LNCaP clone FGC (cell line): ENCODE measurements around the gene RGS11.

ENCODE experiments used
- DNase-seq: peaks from one replicate; pipeline ENCODE4 v3.0.0-alpha.2; 2011; ENCODE audit warnings: low read depth
- H3K4me3 ChIP-seq: 2 replicates; pipeline ENCODE4 v1.5.1; 2011; ENCODE audit warnings: mild to moderate bottlenecking, low read depth, low read length, control low read depth
- TF ChIP-seq, protein P1 (sequence below): IDR thresholded peaks from 2 replicates; pipeline ENCODE4 v1.5.1; 2012; ENCODE audit warnings: mild to moderate bottlenecking; ENCODE audit not compliant: control insufficient read depth, insufficient read depth; ENCODE audit errors: extremely low read depth

The RGS11 gene

DNA sequence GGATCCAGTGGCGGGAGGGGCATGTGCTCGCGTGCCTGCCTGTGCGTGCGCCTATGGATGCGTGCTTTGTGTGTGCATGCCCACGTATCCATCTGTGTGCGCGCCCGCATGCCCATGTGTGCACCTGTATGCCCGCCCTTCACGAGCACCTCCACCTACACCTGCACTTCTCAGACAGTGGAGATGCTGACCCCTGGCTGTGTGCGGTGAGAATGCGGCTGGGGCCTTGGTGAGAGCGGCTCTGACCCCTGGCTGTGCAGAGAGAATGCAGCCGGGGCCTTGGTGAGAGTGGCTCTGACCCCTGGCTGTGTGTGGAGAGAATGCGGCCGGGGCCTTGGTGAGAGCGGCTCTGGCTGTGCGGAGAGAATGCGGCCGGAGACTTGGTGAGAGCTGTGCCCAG, 42.9 kb upstream of the RGS11 start:
- TF ChIP-seq, protein P1, sequence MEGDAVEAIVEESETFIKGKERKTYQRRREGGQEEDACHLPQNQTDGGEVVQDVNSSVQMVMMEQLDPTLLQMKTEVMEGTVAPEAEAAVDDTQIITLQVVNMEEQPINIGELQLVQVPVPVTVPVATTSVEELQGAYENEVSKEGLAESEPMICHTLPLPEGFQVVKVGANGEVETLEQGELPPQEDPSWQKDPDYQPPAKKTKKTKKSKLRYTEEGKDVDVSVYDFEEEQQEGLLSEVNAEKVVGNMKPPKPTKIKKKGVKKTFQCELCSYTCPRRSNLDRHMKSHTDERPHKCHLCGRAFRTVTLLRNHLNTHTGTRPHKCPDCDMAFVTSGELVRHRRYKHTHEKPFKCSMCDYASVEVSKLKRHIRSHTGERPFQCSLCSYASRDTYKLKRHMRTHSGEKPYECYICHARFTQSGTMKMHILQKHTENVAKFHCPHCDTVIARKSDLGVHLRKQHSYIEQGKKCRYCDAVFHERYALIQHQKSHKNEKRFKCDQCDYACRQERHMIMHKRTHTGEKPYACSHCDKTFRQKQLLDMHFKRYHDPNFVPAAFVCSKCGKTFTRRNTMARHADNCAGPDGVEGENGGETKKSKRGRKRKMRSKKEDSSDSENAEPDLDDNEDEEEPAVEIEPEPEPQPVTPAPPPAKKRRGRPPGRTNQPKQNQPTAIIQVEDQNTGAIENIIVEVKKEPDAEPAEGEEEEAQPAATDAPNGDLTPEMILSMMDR, result peak; percentile 21; the same call in 1 of the 2 replicates
- DNase-seq, result no peak

DNA sequence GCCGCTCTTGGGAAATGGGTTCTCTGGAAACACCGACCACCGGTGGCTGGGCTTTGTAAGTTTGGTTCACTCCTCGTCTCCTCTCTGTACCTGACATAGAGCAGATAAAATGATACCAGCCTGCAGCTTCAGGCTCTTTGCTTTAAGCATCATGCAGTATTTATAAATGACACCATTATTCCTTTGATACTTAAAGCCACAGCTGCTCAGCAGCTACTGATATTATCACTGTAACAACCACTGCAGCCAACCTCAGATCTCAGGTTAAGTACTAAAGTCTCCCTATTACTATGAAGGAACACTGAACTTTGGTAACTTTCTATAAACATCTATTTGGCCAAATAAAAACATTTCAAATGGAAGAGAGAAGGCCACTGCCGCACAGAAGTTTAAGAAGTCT, 41.8 kb upstream of the RGS11 start:
- no peak overlapping the region for H3K4me3 ChIP-seq
- TF ChIP-seq, protein P1, result no peak
- no peak for DNase-seq

More for the DNA sequence above, 42.9 kb upstream of the RGS11 start:
- no peak overlapping the region for H3K4me3 ChIP-seq

DNA sequence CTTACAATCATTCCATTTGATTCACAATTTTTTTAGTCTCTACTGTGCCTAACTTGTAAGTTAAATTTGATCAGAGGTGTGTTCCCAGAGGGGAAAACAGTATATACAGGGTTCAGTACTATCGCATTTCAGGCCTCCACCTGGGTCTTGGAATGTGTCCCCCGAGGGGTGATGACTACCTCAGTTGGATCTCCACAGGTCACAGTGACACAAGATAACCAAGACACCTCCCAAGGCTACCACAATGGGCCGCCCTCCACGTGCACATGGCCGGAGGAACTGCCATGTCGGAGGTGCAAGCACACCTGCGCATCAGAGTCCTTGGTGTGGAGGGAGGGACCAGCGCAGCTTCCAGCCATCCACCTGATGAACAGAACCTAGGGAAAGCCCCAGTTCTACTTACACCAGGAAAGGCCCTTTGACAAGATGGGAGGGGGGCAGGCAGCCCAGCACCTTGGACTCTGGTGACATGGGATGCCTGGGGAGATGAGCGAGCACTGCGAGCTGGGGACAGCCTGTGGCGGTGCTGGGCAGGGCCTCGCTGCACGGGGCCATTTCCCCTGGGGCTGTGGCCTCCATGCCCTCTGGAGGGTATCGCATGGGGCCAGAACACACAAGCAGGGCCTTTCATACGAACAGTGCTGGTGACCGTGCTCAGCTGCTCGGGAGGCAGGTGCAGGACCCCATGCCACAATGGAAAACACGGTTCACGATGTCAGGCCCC, 41.2 kb upstream of the RGS11 start:
- no peak overlapping the region for H3K4me3 ChIP-seq
- TF ChIP-seq, protein P1, result no peak

DNA sequence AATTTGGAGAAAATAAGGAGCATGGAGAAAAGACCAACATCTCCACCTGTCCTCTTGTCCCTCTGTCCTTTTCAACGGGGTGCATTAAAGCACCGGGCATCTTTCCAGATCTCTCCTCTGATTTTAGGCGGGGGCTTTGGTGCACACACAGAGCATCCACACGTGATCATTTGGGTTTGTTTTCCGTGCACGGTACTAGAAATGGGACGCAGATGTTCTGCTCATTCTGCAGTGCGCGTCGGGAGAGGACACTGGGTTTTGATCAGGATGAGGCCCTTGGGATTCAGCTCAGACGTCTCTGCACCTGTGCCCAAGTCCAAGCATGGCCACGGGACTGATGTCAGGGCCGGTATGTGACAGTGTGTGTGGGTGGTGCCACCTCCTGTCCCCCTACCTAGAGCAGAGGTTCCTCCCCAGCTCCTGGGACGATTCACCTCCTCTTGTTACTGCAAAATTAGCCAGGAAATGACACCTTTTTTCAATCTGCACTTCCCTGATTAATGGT, 39.1 kb upstream of the RGS11 start:
- TF ChIP-seq, protein P1, result no peak
- no peak overlapping the region for H3K4me3 ChIP-seq
- DNase-seq, result no peak

More for the DNA sequence above, 41.2 kb upstream of the RGS11 start:
- DNase-seq, result no peak

DNA sequence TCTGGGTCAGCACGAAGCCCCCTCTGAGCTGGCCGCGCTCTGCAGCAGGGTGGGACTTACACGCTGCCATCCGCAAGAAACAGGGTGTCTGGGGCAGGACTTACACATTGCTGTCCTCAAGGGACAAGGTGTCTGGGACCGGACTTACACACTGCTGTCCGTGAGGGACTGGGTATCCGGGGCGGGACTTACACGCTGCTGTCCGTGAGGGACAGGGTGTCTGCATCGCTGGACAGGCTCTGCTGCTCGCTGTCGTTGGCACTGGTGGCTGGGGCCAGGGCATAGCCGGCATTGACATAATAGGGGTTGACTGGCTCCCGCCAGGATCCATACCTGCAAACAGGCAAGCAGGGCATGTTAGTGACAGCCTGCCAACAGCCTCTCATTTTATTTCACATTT, 38.6 kb upstream of the RGS11 start:
- H3K4me3 ChIP-seq, result no peak overlapping the region
- DNase-seq, result no peak
- TF ChIP-seq, protein P1, result no peak

DNA sequence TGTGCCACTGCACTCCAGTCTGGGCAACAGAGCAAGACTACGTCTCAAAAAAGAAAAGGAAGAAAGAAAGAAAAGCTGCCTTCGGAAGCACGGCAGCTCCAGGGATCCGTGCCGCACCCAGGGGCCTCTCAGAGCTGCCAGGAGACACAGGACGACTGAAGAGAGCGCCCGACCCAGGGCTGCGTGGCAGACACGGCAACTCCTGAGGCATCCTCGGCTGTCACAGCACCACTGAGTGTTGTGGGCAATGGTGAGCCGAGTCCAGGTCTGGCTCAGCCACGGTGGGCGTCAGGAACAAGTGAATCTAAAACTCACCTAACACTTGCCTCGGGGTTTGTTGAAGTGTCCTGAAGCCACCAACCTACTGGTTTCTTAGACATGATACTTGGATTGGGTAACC, 36.0 kb upstream of the RGS11 start:
- DNase-seq, result no peak
- no peak overlapping the region for H3K4me3 ChIP-seq
- TF ChIP-seq, protein P1, result no peak

DNA sequence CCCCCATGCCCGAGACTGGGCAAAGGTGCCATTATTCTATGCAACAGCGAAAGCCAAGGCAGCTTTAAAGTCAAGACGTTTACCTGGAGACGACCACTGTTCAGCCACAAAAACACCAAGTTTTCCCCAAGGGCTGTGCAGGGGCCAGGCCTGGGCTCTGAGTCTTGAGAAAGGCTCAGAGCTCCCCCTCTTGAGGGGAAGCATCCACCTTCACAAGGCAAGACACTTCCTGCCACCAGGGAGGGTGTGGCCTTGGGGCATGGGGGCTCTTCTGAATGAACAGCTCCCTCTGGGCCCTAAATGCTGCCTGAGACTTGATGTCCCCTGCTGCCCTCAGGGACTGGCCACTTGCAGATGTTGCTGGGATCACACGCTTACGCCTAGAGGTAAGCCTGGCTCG, 33.7 kb upstream of the RGS11 start:
- no peak overlapping the region for H3K4me3 ChIP-seq
- no peak for DNase-seq
- TF ChIP-seq, protein P1, result no peak
